HG03175 (cell line): ENCODE measurements around the gene LMNB1.

ENCODE experiments used
- ATAC-seq: cut with Tn5 transposase; IDR thresholded peaks from one replicate; pipeline ENCODE4 v1.9.1; 2021; ENCODE audit warnings: mild to moderate bottlenecking, moderate library complexity; ENCODE audit not compliant: unreplicated experiment

LMNB1 gene

GRCh38 chr5:126883564-126884245, 106.8 kb downstream of the LMNB1 start:
- no peak for ATAC-seq

- ATAC-seq = no peak
Observed at GRCh38 chr5:126884269-126884819, 107.4 kb downstream of the LMNB1 start.
